ENCODE results near the gene FAM217A. TPM values are rescaled to one million over a fixed set of nuclear protein-coding genes. Genes with fewer than 3 reads are reported as not detected.

The FAM217A gene
- polyA plus RNA-seq (2013, experiment 1 of 2) = not detected
- polyA plus RNA-seq (2013, experiment 2 of 2) = not detected

GRCh38 chr6:4078691-4079471 is at the start of gene FAM217A:
TSS of gene FAM217A (minus strand) at chr6:4079137. CDS start at chr6:4077414, 1,723 bp downstream.
- H2BK15ac ChIP-seq (ENCODE audit: low read depth, poor library complexity, severe bottlenecking) = no peak within 1 kb of the TSS

DNA sequence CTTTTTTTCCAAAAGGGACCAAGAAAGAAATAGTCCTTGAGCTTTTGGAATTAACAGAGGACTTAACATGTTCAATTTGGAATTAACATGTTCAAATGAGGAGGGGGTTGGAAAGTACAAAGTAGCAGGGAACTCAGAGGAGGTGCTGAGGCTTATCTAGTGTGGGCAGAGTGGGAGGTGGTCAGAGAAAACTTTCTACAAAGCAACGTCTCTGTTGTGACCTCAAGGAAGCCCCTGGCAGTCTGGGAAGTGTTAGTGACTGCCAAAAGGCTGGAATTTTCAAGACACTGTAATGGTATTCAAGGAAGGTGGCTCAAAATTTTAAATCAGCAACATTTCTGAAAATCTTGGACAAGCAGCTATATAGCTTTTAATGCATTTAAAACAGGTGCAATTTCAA is 49.1 kb upstream of the FAM217A start:
- H3K18ac ChIP-seq (ENCODE audit: low read depth in 1 of 2, low read length in 2 of 2) = no peak overlapping the region
- peaks cover 22% of the 10 kb centered on the region for H3K79me1 ChIP-seq (replicated peaks; ENCODE audit: low read length, poor library complexity, severe bottlenecking)
- H3K4ac ChIP-seq (ENCODE audit: low read depth in 1 of 2, low read length in 2 of 2) = no peak overlapping the region
- H3K14ac ChIP-seq (ENCODE audit: low read length in 2 of 2) = no peak overlapping the region
- no peak overlapping the region for H3K23ac ChIP-seq (ENCODE audit: low read length in 2 of 2)
- no peak overlapping the region for H2AK5ac ChIP-seq (ENCODE audit: low read length, severe bottlenecking)
- H3K4me1 ChIP-seq (ENCODE audit: control insufficient read depth, insufficient read depth, low read depth, low read length) = peaks cover 6% of the 10 kb centered on the region
- no peak overlapping the region for H2BK12ac ChIP-seq (ENCODE audit: low read length in 2 of 2)
- H3K27ac ChIP-seq (ENCODE audit: low read length, poor library complexity, severe bottlenecking) = no peak overlapping the region
- DNase-seq = no peak
- no peaks in the 10 kb centered on the region for H3K9me3 ChIP-seq (ENCODE audit: control insufficient read depth, low read length)
- no peak overlapping the region for H4K8ac ChIP-seq (ENCODE audit: low read length)
- H3K4me3 ChIP-seq (ENCODE audit: insufficient read depth in 1 of 2, low read depth in 1 of 2, low read length in 2 of 2) = no peak overlapping the region
- no peak overlapping the region for H2BK120ac ChIP-seq (ENCODE audit: low read depth, low read length)
- H2AFZ ChIP-seq (ENCODE audit: low read depth, low read length) = no peak overlapping the region
- H3K36me3 ChIP-seq (ENCODE audit: control insufficient read depth in 1 of 2, insufficient read depth in 2 of 2, low read depth in 1 of 2, low read length in 2 of 2) = peaks cover 26 to 87% of the 10 kb centered on the region in 2 experiments
- no peaks in the 10 kb centered on the region for H3K27me3 ChIP-seq (ENCODE audit: control insufficient read depth in 1 of 2, insufficient read depth in 1 of 2, low read length in 2 of 2)
- H2BK5ac ChIP-seq (ENCODE audit: low read depth, low read length, poor library complexity, severe bottlenecking) = no peak overlapping the region
- H4K91ac ChIP-seq (ENCODE audit: low read length) = no peak overlapping the region
- H3K9ac ChIP-seq (ENCODE audit: low read length) = no peak overlapping the region
- H2BK15ac ChIP-seq (ENCODE audit: low read depth, poor library complexity, severe bottlenecking) = no peak overlapping the region
- no peak overlapping the region for H3K4me2 ChIP-seq (ENCODE audit: low read length, poor library complexity, severe bottlenecking)
- WGBS = 50% methylated on average over 1 of the region's 1 CpG

More at GRCh38 chr6:4078691-4079471, at the start of gene FAM217A:
- Histone ChIP-seq H3K9me3 (ENCODE audit: control insufficient read depth, low read length) (no peaks in the 10 kb centered on the region), H3K14ac (ENCODE audit: low read length in 2 of 2) (no peak within 1 kb of the TSS), H3K18ac (ENCODE audit: low read depth in 1 of 2, low read length in 2 of 2) (no peak within 1 kb of the TSS), H3K23ac (ENCODE audit: low read length in 2 of 2) (no peak within 1 kb of the TSS), H3K36me3 (ENCODE audit: control insufficient read depth in 1 of 2, insufficient read depth in 2 of 2, low read depth in 1 of 2, low read length in 2 of 2) (no peaks in the 10 kb centered on the region), H2BK5ac (ENCODE audit: low read depth, low read length, poor library complexity, severe bottlenecking) (no peak within 1 kb of the TSS), H3K9ac (ENCODE audit: low read length) (no peak within 1 kb of the TSS), H3K4me3 (ENCODE audit: insufficient read depth in 1 of 2, low read depth in 1 of 2, low read length in 2 of 2) (no peak within 1 kb of the TSS), H2BK120ac (ENCODE audit: low read depth, low read length) (no peak within 1 kb of the TSS), H4K91ac (ENCODE audit: low read length) (no peak within 1 kb of the TSS), H3K27ac (ENCODE audit: low read length, poor library complexity, severe bottlenecking) (no peak within 1 kb of the TSS), H4K8ac (ENCODE audit: low read length) (peak within 1 kb of the TSS; percentile 19), H3K79me1 (replicated peaks; ENCODE audit: low read length, poor library complexity, severe bottlenecking) (no peaks in the 10 kb centered on the region), H2BK12ac (ENCODE audit: low read length in 2 of 2) (no peak within 1 kb of the TSS), H3K4me2 (ENCODE audit: low read length, poor library complexity, severe bottlenecking) (no peak within 1 kb of the TSS), H2AK5ac (ENCODE audit: low read length, severe bottlenecking) (no peak within 1 kb of the TSS), H2AFZ (ENCODE audit: low read depth, low read length) (no peak within 1 kb of the TSS), H3K4ac (ENCODE audit: low read depth in 1 of 2, low read length in 2 of 2) (no peak within 1 kb of the TSS), H3K27me3 (ENCODE audit: control insufficient read depth in 1 of 2, insufficient read depth in 1 of 2, low read length in 2 of 2) (peaks cover 0 to 4% of the 10 kb centered on the region in 2 experiments), H3K4me1 (ENCODE audit: control insufficient read depth, insufficient read depth, low read depth, low read length) (no peaks in the 10 kb centered on the region)
- no peak for DNase-seq
- 80% methylated on average over 72 of the region's 91 CpGs for WGBS

DNA sequence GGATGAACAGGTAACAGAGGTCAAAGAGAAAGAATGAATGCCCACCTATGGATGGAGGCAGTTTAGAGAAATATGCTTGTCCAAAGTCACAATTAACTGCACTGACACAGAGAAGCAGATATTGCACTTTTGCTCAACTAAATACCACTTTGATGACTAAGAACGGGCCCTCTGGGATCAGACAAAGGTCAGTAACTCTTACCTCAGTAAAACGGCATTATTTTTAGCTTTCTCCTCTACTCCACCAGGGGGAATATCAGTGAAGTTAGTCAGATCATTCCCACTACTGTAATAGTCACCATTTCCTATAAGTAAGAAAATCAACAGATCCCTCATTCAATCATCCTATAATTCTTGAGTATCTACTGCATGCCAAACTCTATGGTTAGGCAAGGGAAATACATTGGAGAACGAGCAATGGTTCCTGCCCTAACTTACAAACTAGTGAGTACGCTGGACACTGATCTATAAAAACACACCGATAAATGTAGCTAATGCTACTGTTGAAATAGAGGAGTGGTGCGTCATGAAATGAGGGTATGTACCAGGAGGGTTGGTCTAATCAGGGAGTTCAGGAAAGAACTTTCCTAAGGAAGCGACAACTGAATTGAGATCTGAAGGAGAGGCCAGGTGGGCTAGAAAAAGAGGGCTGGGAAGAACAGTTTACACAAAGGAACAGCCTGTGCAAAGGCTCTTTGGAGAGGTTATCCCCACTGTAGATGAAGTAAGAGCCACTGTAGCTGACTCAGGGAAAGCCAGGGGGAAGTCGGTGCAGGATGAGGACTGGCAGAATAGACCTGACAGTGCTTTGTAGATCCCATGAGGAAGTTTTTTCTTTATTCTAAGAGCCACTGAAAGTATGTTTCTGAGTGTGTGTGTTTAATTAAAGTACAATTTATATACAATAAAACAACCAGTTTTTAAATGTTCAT is 47.3 kb upstream of the FAM217A start:
- Histone ChIP-seq H3K79me1 (replicated peaks; ENCODE audit: low read length, poor library complexity, severe bottlenecking) (peaks cover 22% of the 10 kb centered on the region), H3K9me3 (ENCODE audit: control insufficient read depth, low read length) (no peaks in the 10 kb centered on the region), H2BK12ac (ENCODE audit: low read length in 2 of 2) (peak overlapping the region in 1 of 2 experiments; percentile 21), H3K4me3 (ENCODE audit: insufficient read depth in 1 of 2, low read depth in 1 of 2, low read length in 2 of 2) (peak overlapping the region in 1 of 2 experiments; percentile 10), H3K18ac (ENCODE audit: low read depth in 1 of 2, low read length in 2 of 2) (peak overlapping the region in 1 of 2 experiments; percentile 1), H3K4me1 (ENCODE audit: control insufficient read depth, insufficient read depth, low read depth, low read length) (peaks cover 4% of the 10 kb centered on the region), H2BK15ac (ENCODE audit: low read depth, poor library complexity, severe bottlenecking) (no peak overlapping the region), H2AFZ (ENCODE audit: low read depth, low read length) (no peak overlapping the region), H2BK120ac (ENCODE audit: low read depth, low read length) (no peak overlapping the region), H3K4ac (ENCODE audit: low read depth in 1 of 2, low read length in 2 of 2) (peak overlapping the region in 1 of 2 experiments; percentile 17), H2AK5ac (ENCODE audit: low read length, severe bottlenecking) (peak overlapping the region; percentile 57), H3K14ac (ENCODE audit: low read length in 2 of 2) (no peak overlapping the region), H3K27me3 (ENCODE audit: control insufficient read depth in 1 of 2, insufficient read depth in 1 of 2, low read length in 2 of 2) (no peaks in the 10 kb centered on the region), H3K36me3 (ENCODE audit: control insufficient read depth in 1 of 2, insufficient read depth in 2 of 2, low read depth in 1 of 2, low read length in 2 of 2) (peaks cover 29 to 87% of the 10 kb centered on the region in 2 experiments), H2BK5ac (ENCODE audit: low read depth, low read length, poor library complexity, severe bottlenecking) (no peak overlapping the region), H3K23ac (ENCODE audit: low read length in 2 of 2) (no peak overlapping the region), H4K91ac (ENCODE audit: low read length) (no peak overlapping the region), H3K4me2 (ENCODE audit: low read length, poor library complexity, severe bottlenecking) (no peak overlapping the region), H4K8ac (ENCODE audit: low read length) (no peak overlapping the region), H3K9ac (ENCODE audit: low read length) (peak overlapping the region; percentile 43), H3K27ac (ENCODE audit: low read length, poor library complexity, severe bottlenecking) (peak overlapping the region; percentile 47)
- 64% methylated on average over 8 of the region's 8 CpGs for WGBS
- DNase-seq = peak; percentile 88
